Tibial nerve (tissue), 3 donors: ENCODE measurements around the gene GHDC.

ENCODE experiments used
- CTCF ChIP-seq, 5 experiments: fragments of 200-600 bp in 3 of 5; fragments of 450-650 bp in 2 of 5; sonication (generic) in 3 of 5; IDR thresholded peaks; one replicate each; pipeline ENCODE4 v1.5.1; 2016 to 2019; ENCODE audit warnings: antibody characterized with exemption in 5 of 5, mild to moderate bottlenecking in 3 of 5, moderate library complexity in 2 of 5
- POLR2A ChIP-seq, 2 donors: fragments of 450-650 bp; IDR thresholded peaks; one replicate each; pipeline ENCODE4 v1.6.1; 2017; ENCODE audit warnings: antibody characterized with exemption in 2 of 2, mild to moderate bottlenecking in 2 of 2, moderate library complexity in 2 of 2

- TF ChIP-seq CTCF (IDR thresholded peaks at IDR 0.05) (no peak), POLR2A (IDR thresholded peaks at IDR 0.05) (no peak)
These were observed 15.0 kb downstream of the GHDC start for GRCh38 chr17:42179335-42179734.
